Stimulated activated naive B cell treated with anti-CD40 and anti-IgM and Interleukin-4, amounts not matched to agents 10 μg/mL and 1 μg/mL and 100 μg/mL, for 72 hours (primary cell): ENCODE measurements around the gene SSC5D.

Experiments used
- ATAC-seq, 2 donors: fragments of 150-1000 bp; cut with Tn5 transposase; replicated peaks; 2 replicates each; pipeline ENCODE4 v1.10.0; 2021; ENCODE audit warnings: moderate library complexity in 1 of 2
- DNase-seq: peaks from one replicate; pipeline ENCODE4 v3.0.0; 2021
- H3K27ac Mint-ChIP-seq: one replicate; pipeline ENCODE4 v1.8.0; 2022; ENCODE audit warnings: mild to moderate bottlenecking, mixed read lengths
- H3K27me3 Mint-ChIP-seq, 2 donors: one replicate each; pipeline ENCODE4 v1.8.0; 2022; ENCODE audit warnings: mixed read lengths in 2 of 2
- H3K36me3 Mint-ChIP-seq, 2 donors: one replicate each; pipeline ENCODE4 v1.8.0; 2022; ENCODE audit warnings: mixed read lengths in 2 of 2, mild to moderate bottlenecking in 1 of 2
- H3K4me1 Mint-ChIP-seq, 2 donors: one replicate each; pipeline ENCODE4 v1.8.0; 2022; ENCODE audit warnings: mixed read lengths in 2 of 2, mild to moderate bottlenecking in 1 of 2
- H3K4me3 Mint-ChIP-seq, 2 donors: one replicate each; pipeline ENCODE4 v1.8.0; 2022; ENCODE audit warnings: mild to moderate bottlenecking in 2 of 2, mixed read lengths in 2 of 2, moderate library complexity in 1 of 2
- H3K9me3 Mint-ChIP-seq, 2 donors: one replicate each; pipeline ENCODE4 v1.8.0; 2022; ENCODE audit warnings: mixed read lengths in 2 of 2, mild to moderate bottlenecking in 1 of 2

SSC5D gene

GRCh38 chr19:55535965-55536350 is 47.7 kb downstream of the SSC5D start:
- Mint-ChIP-seq H3K27me3 (peaks cover 0 to 4% of the 10 kb centered on the region in 2 donors), H3K4me3 (no peak overlapping the region), H3K9me3 (no peaks in the 10 kb centered on the region), H3K36me3 (no peaks in the 10 kb centered on the region), H3K4me1 (peaks cover 0 to 2% of the 10 kb centered on the region in 2 donors), H3K27ac (no peak overlapping the region)
- DNase-seq (no peak), ATAC-seq (no peak)

- no peaks in the 10 kb centered on the region for H3K9me3 Mint-ChIP-seq
- no peak for DNase-seq
- H3K27me3 Mint-ChIP-seq = peaks cover 0 to 4% of the 10 kb centered on the region in 2 donors
- H3K27ac Mint-ChIP-seq = no peak overlapping the region
- H3K36me3 Mint-ChIP-seq = no peaks in the 10 kb centered on the region
- ATAC-seq = no peak
- H3K4me3 Mint-ChIP-seq = no peak overlapping the region
- H3K4me1 Mint-ChIP-seq = peaks cover 0 to 2% of the 10 kb centered on the region in 2 donors
These were observed 48.1 kb downstream of the SSC5D start for GRCh38 chr19:55536366-55536765.

- Mint-ChIP-seq H3K4me1 (peaks cover 0 to 2% of the 10 kb centered on the region in 2 donors), H3K9me3 (no peaks in the 10 kb centered on the region), H3K4me3 (no peak within 1 kb of the TSS), H3K27me3 (peaks cover 3 to 8% of the 10 kb centered on the region in 2 donors), H3K36me3 (no peaks in the 10 kb centered on the region), H3K27ac (no peak within 1 kb of the TSS)
- no peak for DNase-seq
- ATAC-seq = no peak
These were observed 48.9 kb downstream of the SSC5D start, which contains the start of gene SBK2 for GRCh38 chr19:55536951-55537740. Gene SBK2, minus strand, starts transcription at chr19:55537133. Its CDS starts 839 bp downstream, at chr19:55536294.

GRCh38 chr19:55537741-55538111 is 49.5 kb downstream of the SSC5D start:
- H3K4me1 Mint-ChIP-seq = peaks cover 0 to 2% of the 10 kb centered on the region in 2 donors
- H3K4me3 Mint-ChIP-seq = no peak overlapping the region
- DNase-seq = no peak
- no peaks in the 10 kb centered on the region for H3K36me3 Mint-ChIP-seq
- peaks cover 0 to 3% of the 10 kb centered on the region in 2 donors for H3K9me3 Mint-ChIP-seq
- ATAC-seq = no peak
- no peak overlapping the region for H3K27ac Mint-ChIP-seq
- peaks cover 8 to 14% of the 10 kb centered on the region in 2 donors for H3K27me3 Mint-ChIP-seq

- Mint-ChIP-seq H3K4me1 (peaks cover 0 to 2% of the 10 kb centered on the region in 2 donors), H3K27ac (no peak overlapping the region), H3K4me3 (no peak overlapping the region), H3K27me3 (peaks cover 9 to 15% of the 10 kb centered on the region in 2 donors), H3K9me3 (peaks cover 0 to 4% of the 10 kb centered on the region in 2 donors), H3K36me3 (no peaks in the 10 kb centered on the region)
- ATAC-seq (no peak), DNase-seq (no peak)
These were observed 49.9 kb downstream of the SSC5D start for GRCh38 chr19:55538132-55538531.

- H3K9me3 Mint-ChIP-seq = peaks cover 3 to 8% of the 10 kb centered on the region in 2 donors
- H3K27me3 Mint-ChIP-seq = peaks cover 15 to 19% of the 10 kb centered on the region in 2 donors
- peaks cover 0 to 1% of the 10 kb centered on the region in 2 donors for H3K36me3 Mint-ChIP-seq
- DNase-seq (no peak), ATAC-seq (no peak)
- no peak overlapping the region for H3K4me3 Mint-ChIP-seq
- H3K27ac Mint-ChIP-seq = no peak overlapping the region
- H3K4me1 Mint-ChIP-seq = no peaks in the 10 kb centered on the region
These were observed 51.1 kb downstream of the SSC5D start for GRCh38 chr19:55539090-55539984.

GRCh38 chr19:55540619-55541018 is 52.4 kb downstream of the SSC5D start:
- DNase-seq (no peak), ATAC-seq (no peak)
- H3K27ac Mint-ChIP-seq = no peak overlapping the region
- H3K4me1 Mint-ChIP-seq = no peaks in the 10 kb centered on the region
- H3K9me3 Mint-ChIP-seq = peaks cover 3 to 8% of the 10 kb centered on the region in 2 donors
- no peak overlapping the region for H3K4me3 Mint-ChIP-seq
- H3K27me3 Mint-ChIP-seq = peaks cover 22 to 26% of the 10 kb centered on the region in 2 donors
- H3K36me3 Mint-ChIP-seq = peaks cover 0 to 1% of the 10 kb centered on the region in 2 donors

- Mint-ChIP-seq H3K27me3 (peaks cover 27 to 31% of the 10 kb centered on the region in 2 donors), H3K4me1 (no peaks in the 10 kb centered on the region)
- ATAC-seq = no peak
These were observed 52.9 kb downstream of the SSC5D start for GRCh38 chr19:55541091-55541490.

GRCh38 chr19:55542292-55542855 is 54.1 kb downstream of the SSC5D start:
- peaks cover 3 to 8% of the 10 kb centered on the region in 2 donors for H3K9me3 Mint-ChIP-seq

More at GRCh38 chr19:55541091-55541490, 52.9 kb downstream of the SSC5D start:
- Mint-ChIP-seq H3K9me3 (peaks cover 3 to 8% of the 10 kb centered on the region in 2 donors), H3K4me3 (no peak overlapping the region), H3K36me3 (peaks cover 0 to 1% of the 10 kb centered on the region in 2 donors), H3K27ac (no peak overlapping the region)
- no peak for DNase-seq

GRCh38 chr19:55543567-55543966 is 55.3 kb downstream of the SSC5D start:
- Mint-ChIP-seq H3K27ac (no peak overlapping the region), H3K9me3 (peaks cover 3 to 8% of the 10 kb centered on the region in 2 donors), H3K36me3 (peaks cover 0 to 1% of the 10 kb centered on the region in 2 donors), H3K4me3 (no peak overlapping the region), H3K27me3 (peaks cover 41 to 52% of the 10 kb centered on the region in 2 donors), H3K4me1 (peaks cover 5 to 8% of the 10 kb centered on the region in 2 donors)
- DNase-seq (no peak), ATAC-seq (no peak)

More at GRCh38 chr19:55542292-55542855, 54.1 kb downstream of the SSC5D start:
- peaks cover 0 to 1% of the 10 kb centered on the region in 2 donors for H3K36me3 Mint-ChIP-seq
- DNase-seq (no peak), ATAC-seq (no peak)
- peaks cover 4 to 7% of the 10 kb centered on the region in 2 donors for H3K4me1 Mint-ChIP-seq
- no peak overlapping the region for H3K4me3 Mint-ChIP-seq
- H3K27ac Mint-ChIP-seq = no peak overlapping the region
- peaks cover 36 to 43% of the 10 kb centered on the region in 2 donors for H3K27me3 Mint-ChIP-seq

- H3K27ac Mint-ChIP-seq = no peak overlapping the region
- no peak overlapping the region for H3K4me3 Mint-ChIP-seq
- ATAC-seq = no peak
- peaks cover 3 to 8% of the 10 kb centered on the region in 2 donors for H3K9me3 Mint-ChIP-seq
- H3K27me3 Mint-ChIP-seq = peaks cover 41 to 52% of the 10 kb centered on the region in 2 donors
- H3K36me3 Mint-ChIP-seq = peaks cover 0 to 1% of the 10 kb centered on the region in 2 donors
- H3K4me1 Mint-ChIP-seq = peaks cover 5 to 8% of the 10 kb centered on the region in 2 donors
- DNase-seq = no peak
These were observed 55.8 kb downstream of the SSC5D start for GRCh38 chr19:55544014-55544413.

- H3K27ac Mint-ChIP-seq = no peak overlapping the region
- no peak overlapping the region for H3K4me3 Mint-ChIP-seq
- peaks cover 3 to 8% of the 10 kb centered on the region in 2 donors for H3K9me3 Mint-ChIP-seq
- H3K36me3 Mint-ChIP-seq = peaks cover 0 to 1% of the 10 kb centered on the region in 2 donors
- H3K27me3 Mint-ChIP-seq = peaks cover 47 to 52% of the 10 kb centered on the region in 2 donors
- H3K4me1 Mint-ChIP-seq = peaks cover 8 to 13% of the 10 kb centered on the region in 2 donors
- DNase-seq = no peak
- ATAC-seq = no peak
These were observed 56.7 kb downstream of the SSC5D start for GRCh38 chr19:55544776-55545439.

- peaks cover 3 to 8% of the 10 kb centered on the region in 2 donors for H3K9me3 Mint-ChIP-seq
- H3K27ac Mint-ChIP-seq = no peak within 1 kb of the TSS
- peaks cover 11 to 16% of the 10 kb centered on the region in 2 donors for H3K4me1 Mint-ChIP-seq
- H3K4me3 Mint-ChIP-seq = no peak within 1 kb of the TSS
- H3K27me3 Mint-ChIP-seq = peaks cover 52 to 57% of the 10 kb centered on the region in 2 donors
- H3K36me3 Mint-ChIP-seq = peaks cover 0 to 1% of the 10 kb centered on the region in 2 donors
- no peak for DNase-seq
- ATAC-seq = no peak
These were observed 57.2 kb downstream of the SSC5D start, which contains the start of gene SBK3 for GRCh38 chr19:55545443-55545842. Gene SBK3, minus strand, starts transcription at chr19:55545543. Its CDS starts 0 bp downstream, at chr19:55545543.
